NK-92 (cell line): Measurements from ENCODE around the gene ZBBX.
A peak's percentile ranks its signal among the peaks of the same experiment; 100 is the strongest.
"Not testable (repeated sequence)": the region's sequence is repeated elsewhere in the genome, so short reads cannot be mapped to it uniquely, and the experiment has no call there.

Experiments
- DNase-seq: peaks from one replicate; lab custom pipeline; 2025; ENCODE audit not compliant: unreplicated experiment; lab: John Stamatoyannopoulos, UW

The ZBBX gene, protein sequence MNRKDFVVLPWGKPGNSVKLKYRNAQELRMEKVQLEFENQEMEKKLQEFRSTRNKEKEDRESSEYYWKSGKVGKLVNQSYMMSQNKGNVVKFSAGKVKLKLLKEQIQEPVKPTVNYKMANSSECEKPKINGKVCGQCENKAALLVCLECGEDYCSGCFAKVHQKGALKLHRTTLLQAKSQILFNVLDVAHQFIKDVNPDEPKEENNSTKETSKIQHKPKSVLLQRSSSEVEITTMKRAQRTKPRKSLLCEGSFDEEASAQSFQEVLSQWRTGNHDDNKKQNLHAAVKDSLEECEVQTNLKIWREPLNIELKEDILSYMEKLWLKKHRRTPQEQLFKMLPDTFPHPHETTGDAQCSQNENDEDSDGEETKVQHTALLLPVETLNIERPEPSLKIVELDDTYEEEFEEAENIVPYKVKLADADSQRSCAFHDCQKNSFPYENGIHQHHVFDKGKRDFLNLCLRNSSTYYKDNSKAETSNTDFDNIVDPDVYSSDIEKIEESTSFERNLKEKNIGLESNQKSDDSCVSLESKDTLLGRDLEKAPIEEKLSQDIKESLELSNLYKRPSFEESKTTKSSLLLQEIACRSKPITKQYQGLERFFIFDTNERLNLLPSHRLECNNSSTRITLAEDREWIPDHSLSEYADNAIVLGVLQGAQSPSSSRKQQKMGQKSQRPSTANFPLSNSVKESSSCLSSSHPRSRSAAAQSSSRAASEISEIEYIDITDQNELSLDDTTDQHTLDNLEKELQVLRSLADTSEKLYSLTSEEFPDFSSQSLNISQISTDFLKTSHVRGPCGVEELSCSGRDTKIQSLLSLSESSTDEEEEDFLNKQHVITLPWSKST

DNA sequence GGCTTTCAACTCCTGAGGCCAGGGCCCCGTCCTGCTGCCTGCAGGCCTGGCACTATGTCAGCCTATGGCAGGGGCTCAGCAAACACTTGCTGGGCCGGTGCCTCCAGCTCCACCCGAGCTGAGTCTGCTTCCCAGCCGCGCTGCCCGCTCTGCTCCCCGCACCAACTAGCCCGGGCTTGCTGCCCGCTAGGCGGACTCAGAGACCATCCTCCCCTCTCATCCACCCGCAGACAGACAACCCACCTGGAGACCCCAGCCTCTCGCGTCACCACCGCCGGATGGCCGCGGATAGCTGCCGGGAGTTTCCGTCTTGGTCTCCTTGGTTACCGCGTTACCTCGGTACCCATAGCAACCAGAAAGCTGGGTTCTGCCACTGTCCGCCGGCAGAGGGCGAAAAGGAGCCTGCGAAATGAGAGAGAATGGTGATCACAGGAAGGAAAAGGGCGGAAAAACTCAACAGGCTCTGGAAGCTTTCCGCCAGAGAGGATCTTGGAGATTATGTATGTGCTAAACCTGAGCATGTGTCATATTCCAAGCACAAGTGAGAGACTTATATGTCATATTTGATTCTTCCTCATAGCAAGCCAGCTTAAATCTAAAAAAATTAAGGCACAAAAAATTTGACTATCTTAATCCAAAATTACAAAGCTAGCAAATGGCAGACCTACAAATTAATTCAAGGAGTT lies at the start of gene ZBBX:
Gene ZBBX (minus strand): TSS at position 294 of the 686 bp plus-strand sequence. CDS start 7,396 bp downstream, outside the sequence.
- peak; percentile 3 for DNase-seq

GRCh38 chr3:167426962-167427361 lies 46.9 kb upstream of the ZBBX start:
- not testable (repeated sequence) for DNase-seq

- DNase-seq, result not testable (repeated sequence)
These were observed 42.3 kb upstream of the ZBBX start for GRCh38 chr3:167422396-167422795.

DNA sequence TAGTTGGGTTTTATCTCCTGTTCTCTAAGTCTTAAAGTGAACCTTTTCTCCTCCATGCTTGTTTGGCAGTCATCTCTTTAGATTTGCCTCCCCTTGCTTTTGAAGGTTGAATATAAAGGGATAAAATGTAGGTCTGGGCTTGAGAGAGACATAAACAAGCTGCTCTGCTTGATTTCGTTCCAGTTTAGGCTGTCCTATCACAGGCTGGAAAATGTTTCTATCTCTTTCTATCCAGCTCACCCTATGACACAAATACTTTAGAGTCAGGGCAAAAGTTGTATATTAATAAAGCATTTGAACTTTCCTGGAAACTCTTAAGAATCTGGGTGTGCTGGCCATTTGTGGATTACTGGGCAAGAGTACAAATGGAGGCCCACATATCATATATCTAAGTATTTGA lies 29.5 kb upstream of the ZBBX start:
- DNase-seq, result no peak

DNA sequence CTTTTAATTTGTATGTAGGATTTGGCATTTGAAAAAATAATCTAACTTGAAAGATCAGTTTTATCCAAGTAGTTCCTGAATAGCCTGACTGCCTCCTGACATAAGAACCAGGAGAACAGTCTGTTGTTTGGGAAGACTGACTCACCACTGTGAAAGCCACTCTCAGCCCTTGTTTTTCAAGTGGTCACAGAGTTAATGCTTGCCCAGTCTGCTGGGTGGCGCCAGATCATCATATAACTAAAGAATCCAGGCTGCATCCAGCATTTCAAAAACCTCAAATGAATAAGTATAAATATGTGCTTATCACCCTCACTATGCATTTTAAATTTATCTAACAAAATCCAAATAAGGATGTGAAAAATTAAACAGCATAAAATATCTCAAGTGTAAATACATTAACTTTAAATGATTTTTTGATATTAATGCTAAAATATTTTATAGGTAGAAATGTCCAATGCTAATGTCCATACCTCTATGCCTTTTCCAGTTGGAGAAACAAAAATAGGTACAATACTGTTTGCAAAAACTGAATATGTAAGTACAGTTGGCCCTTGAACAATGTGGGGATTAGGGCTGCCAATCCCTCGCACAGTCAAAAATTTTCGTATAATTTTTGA lies 26.9 kb upstream of the ZBBX start:
- DNase-seq, result no peak

GRCh38 chr3:167397826-167398225 lies 17.7 kb upstream of the ZBBX start:
- DNase-seq, result no peak

DNA sequence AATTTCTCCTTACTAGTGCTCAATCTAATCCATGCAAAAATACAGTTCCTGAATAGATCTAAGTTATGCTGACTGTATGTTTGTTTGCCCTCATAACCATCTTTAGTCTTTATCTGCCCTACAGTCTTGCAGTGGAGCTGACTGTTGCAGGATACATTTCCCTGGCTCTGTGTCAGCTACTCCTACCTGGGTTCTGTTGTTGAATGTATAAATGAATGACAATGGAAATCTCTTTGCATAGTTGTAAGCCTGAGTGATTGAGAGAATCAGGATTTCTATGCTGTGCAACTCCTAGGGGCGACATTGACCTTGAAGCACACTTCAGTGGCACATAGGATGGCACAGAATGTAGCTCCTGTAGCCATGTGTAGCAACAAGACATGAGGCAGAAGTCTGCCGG lies 16.0 kb upstream of the ZBBX start:
- DNase-seq, result no peak

DNA sequence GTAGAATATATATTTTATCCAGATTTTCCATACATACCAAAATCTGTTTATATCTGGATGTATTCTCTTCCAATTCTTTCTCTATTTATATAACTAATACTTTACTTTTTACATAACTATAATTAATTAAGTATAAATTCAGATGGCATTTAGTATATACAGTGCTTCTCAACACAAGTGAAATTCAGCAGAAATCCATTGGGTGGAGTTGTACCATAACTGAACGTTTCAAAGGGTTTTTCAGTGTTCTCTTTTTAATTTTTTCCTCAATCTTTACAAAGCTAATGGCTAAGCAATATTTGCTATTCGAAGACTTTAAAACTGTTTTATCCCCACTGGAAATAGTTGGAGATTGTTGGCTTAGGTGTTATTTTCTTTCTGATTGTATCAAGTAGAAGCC lies 13.9 kb upstream of the ZBBX start:
- no peak for DNase-seq

- no peak for DNase-seq
These were observed 2.1 kb upstream of the ZBBX start for GRCh38 chr3:167382155-167382554.

DNA sequence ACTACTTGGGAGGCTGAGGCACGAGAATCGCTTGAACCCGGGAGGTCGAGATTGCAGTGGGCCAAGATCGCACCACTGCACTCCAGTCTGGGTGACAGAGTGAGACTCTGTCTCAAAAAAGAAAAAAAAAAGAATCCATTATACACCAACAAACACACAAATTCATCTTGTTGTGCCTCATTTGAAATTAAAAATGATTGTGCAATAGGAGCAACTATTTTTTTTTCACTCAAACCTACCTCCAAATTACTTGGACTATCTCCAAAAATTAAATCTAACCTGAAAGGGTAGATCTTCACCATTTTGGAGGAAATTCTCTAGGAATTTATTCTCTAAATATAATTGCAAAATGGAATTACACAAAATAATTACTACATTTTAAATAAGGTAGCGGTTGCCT lies 4.6 kb downstream of the ZBBX start:
- DNase-seq, result no peak

- DNase-seq, result no peak
These were observed 8.0 kb downstream of the ZBBX start for GRCh38 chr3:167372138-167372537.

GRCh38 chr3:167361948-167362347 lies 18.1 kb downstream of the ZBBX start:
- DNase-seq, result no peak

DNA sequence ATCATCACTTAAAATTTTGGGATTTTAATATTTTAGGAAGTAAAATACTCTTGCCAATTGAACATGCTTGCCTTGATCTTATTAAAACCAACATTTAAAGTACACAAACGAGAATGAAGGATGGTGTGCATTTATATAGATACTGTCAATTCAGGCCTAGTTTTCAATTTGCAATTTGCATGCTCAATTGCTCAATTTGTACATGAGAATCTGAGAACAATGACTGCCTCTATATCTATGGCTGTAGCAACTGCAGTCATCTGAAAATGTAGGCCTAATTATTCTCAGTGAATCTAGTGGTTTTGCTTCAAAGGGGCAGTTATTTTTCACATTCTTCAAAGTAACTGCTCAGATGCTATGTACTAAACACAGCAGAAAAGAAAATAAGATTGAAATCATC lies 18.8 kb downstream of the ZBBX start:
- no peak for DNase-seq

- no peak for DNase-seq
These were observed 24.7 kb downstream of the ZBBX start for GRCh38 chr3:167355446-167355845.

- DNase-seq, result no peak
These were observed 25.3 kb downstream of the ZBBX start for GRCh38 chr3:167354751-167355150.

DNA sequence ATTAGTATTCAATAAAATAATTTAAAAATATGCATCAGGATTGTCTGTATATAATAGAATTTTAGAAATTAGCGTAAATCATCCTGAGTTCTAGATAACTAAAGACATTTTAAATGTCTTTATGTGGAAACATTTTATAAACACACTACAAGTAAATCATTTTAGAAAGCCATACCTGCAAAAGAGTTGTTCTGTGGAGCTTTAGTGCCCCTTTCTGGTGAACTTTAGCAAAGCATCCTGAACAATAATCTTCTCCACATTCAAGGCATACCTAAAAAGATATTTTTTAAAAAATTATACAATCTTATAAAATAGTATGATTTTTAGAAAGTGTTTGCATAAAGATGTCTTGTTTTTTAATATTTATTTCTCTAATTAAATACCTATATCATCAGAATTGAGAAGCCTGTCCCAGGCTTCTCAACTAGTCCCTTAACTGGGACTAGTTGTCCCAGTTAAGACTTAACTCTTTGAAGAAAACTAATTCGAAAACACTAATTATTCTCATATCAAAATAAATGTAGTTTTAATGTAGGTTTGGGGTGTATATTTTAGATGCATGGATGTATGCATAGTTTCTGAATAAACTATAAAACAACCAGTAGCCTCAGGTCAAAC lies 29.7 kb downstream of the ZBBX start:
- DNase-seq, result no peak

- no peak for DNase-seq
These were observed 33.9 kb downstream of the ZBBX start for GRCh38 chr3:167346171-167346570.

- DNase-seq, result no peak
These were observed 48.9 kb downstream of the ZBBX start for GRCh38 chr3:167330993-167331785.

DNA sequence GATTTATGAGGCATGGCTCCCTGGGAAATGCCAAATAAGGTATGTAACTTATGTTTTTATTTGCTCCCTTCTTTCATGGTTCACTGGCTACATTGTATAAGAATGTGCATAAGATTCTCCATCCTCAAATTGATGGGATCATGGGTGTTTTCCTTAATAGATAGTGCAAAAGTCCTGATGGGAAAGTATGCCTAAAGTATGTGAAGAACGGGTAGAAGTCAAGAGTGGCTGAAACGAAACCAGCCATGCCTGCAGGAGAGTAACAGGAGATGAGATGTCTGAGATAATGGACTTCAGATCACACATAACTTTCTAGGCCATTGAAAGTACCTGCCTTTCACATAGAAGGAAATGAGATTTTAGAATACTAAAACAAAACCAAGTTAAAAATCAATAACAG lies 56.5 kb downstream of the ZBBX start:
- no peak for DNase-seq
